ENCODE results near the gene ZNF397.

DNA sequence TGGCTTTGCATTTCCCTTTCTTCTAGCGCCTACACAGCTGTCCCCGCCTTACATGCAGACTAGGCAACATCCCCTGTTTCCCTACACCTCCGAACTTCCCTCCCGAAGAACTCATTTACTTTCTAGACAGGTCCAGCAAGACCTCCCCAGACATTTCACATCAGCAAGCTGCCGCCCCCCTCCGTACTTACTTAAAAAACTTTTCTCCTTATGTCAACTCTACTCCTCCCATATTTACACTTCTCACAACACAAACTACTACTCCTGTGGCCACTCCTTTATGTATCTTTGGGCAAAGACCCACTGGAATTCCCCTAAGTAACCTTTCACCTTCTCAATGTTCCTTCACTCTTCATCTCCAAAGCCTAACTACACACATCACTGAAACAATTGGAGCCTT is 20.4 kb upstream of the ZNF397 start:
- TF ChIP-seq CTCF (IDR thresholded peaks at IDR 0.05): no peak
- no peak for TF ChIP-seq ZFX (IDR thresholded peaks at IDR 0.05; ENCODE audit: borderline replicate concordance)
